NCI-H1048 (cell line): ENCODE measurements around the gene ATP8A1.
"Not testable (repeated sequence)": the region's sequence is repeated elsewhere in the genome, so short reads cannot be mapped to it uniquely, and the experiment has no call there.

Experiments
- DNase-seq: peaks from one replicate; lab custom pipeline; 2025; lab: John Stamatoyannopoulos, UW

Gene ATP8A1

DNA sequence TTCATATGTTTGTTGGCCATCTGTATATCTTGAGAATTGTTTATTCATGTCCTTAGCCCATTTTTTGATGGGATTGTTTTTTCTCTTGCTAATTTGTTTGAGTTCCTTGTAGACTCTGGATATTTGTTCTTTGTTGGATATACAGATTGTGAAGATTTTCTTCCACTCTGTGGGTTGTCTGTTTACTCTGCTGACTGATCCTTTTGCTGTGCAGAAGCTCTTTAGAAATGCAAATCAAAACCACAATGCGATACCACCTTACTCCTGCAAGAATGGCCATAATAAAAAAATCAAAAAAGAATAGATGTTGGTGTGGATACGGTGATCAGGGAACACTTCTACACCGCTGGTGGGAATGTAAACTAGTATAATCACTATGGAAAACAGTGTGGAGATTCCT is 189.1 kb downstream of the ATP8A1 start:
- not testable (repeated sequence) for DNase-seq

GRCh38 chr4:42466273-42466844 is 190.5 kb downstream of the ATP8A1 start:
- DNase-seq, result no peak

DNA sequence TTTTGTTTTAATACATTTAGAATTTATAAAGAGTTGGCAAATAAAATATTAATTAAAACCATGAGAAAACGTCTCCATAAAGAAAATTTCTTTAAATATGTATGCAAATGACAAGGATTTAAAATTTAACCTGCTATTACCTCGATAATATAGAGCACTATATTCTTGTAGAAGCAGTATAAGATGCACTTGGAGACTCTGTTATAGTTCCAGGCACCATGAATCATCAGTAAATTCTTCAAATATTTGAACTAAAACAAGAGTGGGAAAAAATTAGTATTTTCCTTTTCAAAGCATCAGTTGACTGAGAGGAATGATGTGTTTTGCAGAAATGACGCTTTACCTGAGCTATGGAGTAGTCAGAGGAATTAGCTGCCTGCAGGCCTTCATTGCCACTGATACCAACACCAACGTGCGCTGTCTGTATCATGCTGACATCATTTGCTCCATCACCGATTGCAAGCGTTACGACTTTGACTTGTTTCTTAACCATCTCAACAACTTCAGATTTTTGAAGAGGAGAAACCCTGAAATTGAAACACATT is 192.3 kb downstream of the ATP8A1 start:
- DNase-seq, result no peak

DNA sequence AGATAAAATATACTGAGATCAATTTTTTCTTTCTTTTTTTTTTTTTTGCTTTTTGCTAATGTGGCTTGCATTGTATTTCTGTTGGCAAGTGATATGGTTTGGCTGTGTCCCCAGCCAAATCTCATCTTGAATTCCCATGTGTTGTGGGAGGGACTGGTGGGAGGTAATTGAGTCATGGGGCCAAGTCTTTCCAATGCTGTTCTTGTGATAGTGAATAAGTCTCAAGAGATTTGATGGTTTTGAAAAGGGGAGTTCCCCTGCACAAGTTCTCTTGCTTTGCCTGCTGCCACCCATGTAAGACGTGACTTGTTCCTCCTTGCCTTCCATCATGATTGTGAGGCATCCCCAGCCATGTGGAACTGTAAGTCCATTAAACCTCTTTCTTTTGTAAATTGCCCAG is 195.7 kb downstream of the ATP8A1 start:
- not testable (repeated sequence) for DNase-seq

DNA sequence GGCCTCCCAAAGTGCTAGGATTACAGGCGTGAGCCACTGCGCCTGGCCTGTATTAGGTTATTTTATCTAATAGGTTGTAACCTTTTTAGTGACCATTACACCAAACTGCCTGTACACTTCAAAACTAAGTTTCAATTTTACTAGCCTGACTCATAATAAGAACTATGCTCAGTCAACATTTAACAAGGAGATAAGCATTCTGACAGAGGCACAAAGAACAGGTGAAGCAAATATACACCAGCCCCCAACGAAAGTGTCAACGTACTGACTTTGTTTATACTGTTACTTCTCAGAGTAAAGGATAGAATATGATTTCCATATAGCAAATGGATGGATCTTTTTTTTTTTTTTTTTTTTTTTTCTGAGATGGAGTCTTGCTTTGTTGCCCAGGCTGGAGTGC is 196.9 kb downstream of the ATP8A1 start:
- DNase-seq, result no peak

GRCh38 chr4:42458657-42459056 is 198.2 kb downstream of the ATP8A1 start:
- no peak for DNase-seq

GRCh38 chr4:42454755-42455420 is 202.0 kb downstream of the ATP8A1 start:
- no peak for DNase-seq

GRCh38 chr4:42453612-42454011 is 203.3 kb downstream of the ATP8A1 start:
- DNase-seq, result no peak

DNA sequence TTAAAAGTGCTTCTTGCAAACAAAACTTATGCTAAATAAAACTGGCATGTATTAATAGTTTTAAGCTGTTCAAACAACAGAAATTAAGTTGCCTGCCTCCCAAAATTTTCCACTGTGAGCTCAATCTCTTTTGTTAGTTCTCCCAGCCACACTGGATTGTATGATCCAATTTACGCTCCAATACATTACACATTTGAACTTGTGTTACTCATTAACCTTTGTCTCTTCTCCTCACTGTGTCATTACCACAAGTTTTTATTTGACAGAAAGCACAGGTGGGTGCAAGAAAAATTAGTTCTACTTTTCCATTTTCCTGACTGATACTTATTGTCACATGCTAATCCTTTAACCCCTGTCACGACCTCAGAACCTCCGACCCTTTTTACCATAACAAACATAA is 204.1 kb downstream of the ATP8A1 start:
- DNase-seq, result no peak

- DNase-seq, result no peak
Measured at GRCh38 chr4:42446823-42447222, 210.1 kb downstream of the ATP8A1 start.

DNA sequence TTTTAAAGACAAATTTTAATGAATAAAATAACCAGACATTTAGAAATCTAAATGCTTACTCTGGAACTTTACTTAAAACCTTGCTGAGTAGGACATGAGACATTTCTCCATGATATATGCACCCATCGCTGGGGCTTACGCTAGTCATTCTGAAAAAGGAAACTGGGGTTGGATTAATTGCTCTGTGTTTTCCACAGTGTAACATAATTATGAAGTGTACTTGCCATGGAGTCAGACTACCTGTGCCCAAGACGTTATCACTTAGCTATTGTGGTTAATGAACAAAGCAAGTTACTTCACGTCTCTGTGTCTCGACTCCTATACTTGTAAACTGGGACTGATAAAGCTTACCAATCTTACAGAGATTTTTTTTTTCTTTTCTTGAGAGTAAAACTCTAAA is 211.9 kb downstream of the ATP8A1 start:
- no peak for DNase-seq

GRCh38 chr4:42442601-42443000 is 214.3 kb downstream of the ATP8A1 start:
- no peak for DNase-seq

DNA sequence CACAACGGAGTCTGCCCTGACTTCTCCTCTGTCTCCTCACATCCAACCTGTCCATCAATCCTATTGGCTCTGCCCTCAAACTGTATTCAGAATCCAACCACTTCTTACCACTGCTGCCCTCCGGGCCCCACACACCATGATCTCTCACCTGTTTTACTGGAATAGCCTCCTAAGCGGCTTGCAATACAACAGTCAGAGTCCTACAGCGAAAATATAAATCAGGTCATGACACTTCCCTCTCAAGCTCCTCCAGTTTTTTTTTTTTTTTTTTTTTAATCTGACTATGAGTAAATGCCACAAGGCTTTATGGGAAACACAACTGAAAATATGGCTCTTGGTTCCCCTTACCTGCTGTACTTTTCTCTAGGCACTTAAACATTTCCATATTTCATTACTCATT is 216.8 kb downstream of the ATP8A1 start:
- DNase-seq, result no peak

- no peak for DNase-seq
Measured at GRCh38 chr4:42436928-42437565, 219.9 kb downstream of the ATP8A1 start.

DNA sequence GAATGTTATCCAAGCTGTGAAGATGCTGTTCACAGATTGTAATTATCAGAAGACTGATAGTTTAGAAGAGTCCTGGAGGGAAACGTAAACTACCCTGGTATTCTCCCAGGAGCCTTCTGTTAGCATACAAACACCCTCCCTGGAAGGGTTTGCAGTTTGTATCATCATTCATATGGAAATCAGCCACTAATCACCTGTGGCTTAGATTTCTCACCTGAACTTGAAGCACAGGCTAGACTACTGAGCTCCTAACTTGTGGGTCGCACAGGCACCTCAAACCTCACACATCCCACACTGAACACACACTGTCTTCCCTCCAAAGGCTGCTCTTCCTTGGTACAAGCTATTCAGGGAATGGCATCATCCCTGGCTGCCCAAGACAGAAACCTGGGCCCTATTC is 228.9 kb downstream of the ATP8A1 start:
- DNase-seq, result no peak

DNA sequence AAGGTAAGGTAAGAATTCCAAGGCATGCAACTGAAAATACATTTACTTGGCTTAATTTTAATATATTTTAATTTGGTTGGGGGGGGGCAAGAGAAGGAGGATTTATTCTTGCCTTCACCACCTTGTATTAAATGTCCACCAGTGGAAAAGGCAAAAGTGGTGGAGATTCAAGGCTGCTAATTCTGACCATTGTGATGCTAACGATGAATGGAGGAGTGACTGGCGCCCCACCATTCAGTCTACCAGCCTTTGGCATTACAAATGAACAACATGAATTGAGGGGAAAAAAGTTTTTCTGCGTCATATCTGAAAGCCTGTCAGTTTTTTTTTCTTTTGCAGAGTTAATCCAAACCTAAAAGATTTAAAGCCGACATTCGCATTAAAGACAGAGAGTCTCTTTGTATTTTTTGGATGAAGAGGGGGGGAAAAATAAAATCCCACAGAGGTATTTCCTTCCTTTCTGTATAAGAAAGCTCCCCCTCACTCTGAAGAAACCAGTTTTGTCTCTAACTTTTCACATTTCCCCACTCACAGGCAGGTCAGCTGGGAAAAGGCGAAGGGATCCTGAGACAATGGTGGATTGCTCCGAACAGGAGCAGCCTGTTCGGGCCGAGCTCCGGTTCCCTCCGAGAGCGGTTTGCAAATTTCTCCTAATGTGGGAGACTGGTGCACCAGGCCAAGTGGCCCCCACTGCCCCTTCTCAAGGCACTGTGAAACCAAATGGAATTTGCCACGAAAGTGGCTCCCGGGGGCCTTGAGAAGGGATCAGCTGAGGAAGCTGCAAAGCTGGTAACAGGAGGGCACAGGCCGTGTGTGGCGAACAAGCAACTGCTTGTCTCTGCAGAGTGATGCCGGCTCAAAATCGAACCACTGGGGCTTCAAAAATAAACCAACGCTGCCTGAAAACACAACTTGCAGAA is 231.5 kb downstream of the ATP8A1 start:
- DNase-seq, result no peak

DNA sequence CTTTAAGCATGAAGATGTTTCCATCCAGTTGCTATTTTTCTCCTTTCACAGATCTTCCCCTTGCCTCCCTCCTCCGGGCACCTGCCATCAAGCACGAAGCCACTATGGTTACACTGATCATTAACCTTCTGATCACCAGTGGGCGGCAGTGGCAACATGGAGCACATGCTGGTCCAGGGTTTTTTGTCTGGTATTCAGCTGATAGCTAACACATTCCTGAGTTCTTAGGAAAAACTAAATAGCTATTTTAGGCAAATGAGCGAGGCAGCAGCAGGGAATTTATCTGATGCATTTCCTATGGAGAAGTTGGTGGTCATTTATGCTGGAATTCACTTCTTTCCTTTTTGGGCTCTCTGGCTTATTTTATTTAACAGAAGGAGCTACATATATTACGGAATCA is 236.8 kb downstream of the ATP8A1 start:
- no peak for DNase-seq

GRCh38 chr4:42417550-42417949 is 239.4 kb downstream of the ATP8A1 start:
- DNase-seq, result no peak

- DNase-seq, result no peak
Measured at GRCh38 chr4:42416017-42416416, 240.9 kb downstream of the ATP8A1 start.

- no peak for DNase-seq
Measured at GRCh38 chr4:42415281-42415680, 241.6 kb downstream of the ATP8A1 start.

- DNase-seq, result no peak
Measured at GRCh38 chr4:42412251-42412650, 244.7 kb downstream of the ATP8A1 start.

- no peak for DNase-seq
Measured at GRCh38 chr4:42411803-42412202, 245.1 kb downstream of the ATP8A1 start.
